ENCODE data around the gene DMPK. TPM values are rescaled to one million over a fixed set of nuclear protein-coding genes. Genes with fewer than 3 reads are reported as not detected.

DMPK gene
- polyA plus RNA-seq, 1 donor from 2014 or later = 34.3 TPM

DNA sequence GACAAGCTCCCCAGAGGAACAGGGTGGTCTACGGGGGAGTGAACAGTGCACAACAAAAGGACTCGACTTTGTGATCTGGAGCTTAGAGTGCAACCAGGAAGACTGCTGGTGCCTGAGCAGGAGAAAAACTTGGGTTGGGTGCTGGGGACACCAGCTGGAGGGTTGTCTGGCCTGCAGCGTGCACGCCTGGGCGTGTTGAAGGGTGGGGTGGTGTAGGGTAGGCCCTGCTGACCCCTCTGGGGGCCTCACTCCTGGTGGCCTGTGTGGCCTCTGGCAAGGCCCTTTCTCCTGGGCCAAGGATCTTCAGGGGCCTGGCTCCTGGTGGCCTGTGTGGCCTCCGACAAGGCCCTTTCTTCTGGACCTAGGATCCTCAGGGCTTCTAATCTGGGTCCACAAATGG, 37.5 kb upstream of the DMPK start:
- Histone ChIP-seq H2AFZ (ENCODE audit: low read depth, low read length) (no peak overlapping the region), H3K27me3 (ENCODE audit: insufficient read depth, low read depth, low read length) (no peaks in the 10 kb centered on the region), H3K79me2 (replicated peaks; ENCODE audit: insufficient read depth, low read length) (no peaks in the 10 kb centered on the region), H3K27ac (ENCODE audit: low read length) (no peak overlapping the region), H3F3A (ENCODE audit: insufficient read depth, low read length, poor library complexity, severe bottlenecking) (no peaks in the 10 kb centered on the region), H4K20me1 (ENCODE audit: insufficient read depth) (no peaks in the 10 kb centered on the region), H3K4me2 (ENCODE audit: low read length) (no peak overlapping the region), H3K36me3 (ENCODE audit: insufficient read depth, low read length) (no peaks in the 10 kb centered on the region), H3K4me3 (ENCODE audit: low read length) (no peak overlapping the region), H3K9ac (ENCODE audit: low read length) (no peak overlapping the region), H3K9me3 (ENCODE audit: low read length) (no peaks in the 10 kb centered on the region), H3K9me2 (ENCODE audit: insufficient read depth, low read length) (no peaks in the 10 kb centered on the region)
- TF ChIP-seq, protein P1, sequence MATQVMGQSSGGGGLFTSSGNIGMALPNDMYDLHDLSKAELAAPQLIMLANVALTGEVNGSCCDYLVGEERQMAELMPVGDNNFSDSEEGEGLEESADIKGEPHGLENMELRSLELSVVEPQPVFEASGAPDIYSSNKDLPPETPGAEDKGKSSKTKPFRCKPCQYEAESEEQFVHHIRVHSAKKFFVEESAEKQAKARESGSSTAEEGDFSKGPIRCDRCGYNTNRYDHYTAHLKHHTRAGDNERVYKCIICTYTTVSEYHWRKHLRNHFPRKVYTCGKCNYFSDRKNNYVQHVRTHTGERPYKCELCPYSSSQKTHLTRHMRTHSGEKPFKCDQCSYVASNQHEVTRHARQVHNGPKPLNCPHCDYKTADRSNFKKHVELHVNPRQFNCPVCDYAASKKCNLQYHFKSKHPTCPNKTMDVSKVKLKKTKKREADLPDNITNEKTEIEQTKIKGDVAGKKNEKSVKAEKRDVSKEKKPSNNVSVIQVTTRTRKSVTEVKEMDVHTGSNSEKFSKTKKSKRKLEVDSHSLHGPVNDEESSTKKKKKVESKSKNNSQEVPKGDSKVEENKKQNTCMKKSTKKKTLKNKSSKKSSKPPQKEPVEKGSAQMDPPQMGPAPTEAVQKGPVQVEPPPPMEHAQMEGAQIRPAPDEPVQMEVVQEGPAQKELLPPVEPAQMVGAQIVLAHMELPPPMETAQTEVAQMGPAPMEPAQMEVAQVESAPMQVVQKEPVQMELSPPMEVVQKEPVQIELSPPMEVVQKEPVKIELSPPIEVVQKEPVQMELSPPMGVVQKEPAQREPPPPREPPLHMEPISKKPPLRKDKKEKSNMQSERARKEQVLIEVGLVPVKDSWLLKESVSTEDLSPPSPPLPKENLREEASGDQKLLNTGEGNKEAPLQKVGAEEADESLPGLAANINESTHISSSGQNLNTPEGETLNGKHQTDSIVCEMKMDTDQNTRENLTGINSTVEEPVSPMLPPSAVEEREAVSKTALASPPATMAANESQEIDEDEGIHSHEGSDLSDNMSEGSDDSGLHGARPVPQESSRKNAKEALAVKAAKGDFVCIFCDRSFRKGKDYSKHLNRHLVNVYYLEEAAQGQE (IDR thresholded peaks at IDR 0.05; ENCODE audit: borderline replicate concordance) = no peak

DNA sequence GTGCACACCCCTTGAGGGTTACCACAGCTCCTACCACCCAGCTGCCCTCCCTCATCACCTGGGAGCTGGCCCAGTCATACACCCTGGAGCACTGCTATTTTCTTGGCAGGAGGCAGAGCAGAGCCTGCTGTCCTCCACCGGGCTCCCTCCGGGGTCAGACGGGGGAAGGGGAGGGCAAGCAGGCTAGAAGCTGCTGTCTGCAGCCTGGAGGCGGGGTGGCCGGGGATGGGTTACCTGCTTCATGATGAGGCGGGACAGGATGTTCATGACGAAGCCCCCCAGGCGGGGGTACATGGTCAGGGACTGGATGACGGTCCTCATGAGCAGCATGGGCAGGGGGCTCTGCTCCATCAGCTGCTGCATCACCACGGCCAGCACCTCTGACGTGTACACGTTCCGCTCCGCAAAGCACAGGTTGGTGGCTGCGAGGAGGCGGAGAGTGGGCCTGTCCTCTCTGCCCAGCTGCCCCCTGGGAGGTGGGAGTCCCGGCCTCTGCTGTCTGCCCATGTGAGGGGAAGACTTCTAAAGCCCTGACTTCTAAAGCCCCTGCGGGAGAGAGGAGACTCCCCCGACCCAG, 35.5 kb upstream of the DMPK start:
- Histone ChIP-seq H3K36me3 (ENCODE audit: insufficient read depth, low read length) (no peaks in the 10 kb centered on the region), H3K27ac (ENCODE audit: low read length) (no peak overlapping the region)

More for the DNA sequence above, 35.5 kb upstream of the DMPK start:
- Histone ChIP-seq H3K27me3 (ENCODE audit: insufficient read depth, low read depth, low read length) (no peaks in the 10 kb centered on the region), H3K4me2 (ENCODE audit: low read length) (no peak overlapping the region), H3K9me2 (ENCODE audit: insufficient read depth, low read length) (no peaks in the 10 kb centered on the region), H3F3A (ENCODE audit: insufficient read depth, low read length, poor library complexity, severe bottlenecking) (no peaks in the 10 kb centered on the region), H4K20me1 (ENCODE audit: insufficient read depth) (no peaks in the 10 kb centered on the region), H3K9ac (ENCODE audit: low read length) (no peak overlapping the region), H3K9me3 (ENCODE audit: low read length) (no peaks in the 10 kb centered on the region), H3K79me2 (replicated peaks; ENCODE audit: insufficient read depth, low read length) (no peaks in the 10 kb centered on the region), H2AFZ (ENCODE audit: low read depth, low read length) (no peak overlapping the region), H3K4me3 (ENCODE audit: low read length) (no peak overlapping the region)
- TF ChIP-seq POLR2AphosphoS5 (IDR thresholded peaks at IDR 0.05) (no peak), EP300 (conservative IDR thresholded peaks at IDR 0.05; ENCODE audit: poor library complexity, severe bottlenecking) (no peak), TAF1 (IDR thresholded peaks at IDR 0.05; ENCODE audit: low read depth) (no peak), MXI1 (conservative IDR thresholded peaks at IDR 0.05; ENCODE audit: poor library complexity, severe bottlenecking) (no peak), EZH2 (IDR thresholded peaks at IDR 0.05; ENCODE audit: borderline replicate concordance, insufficient read depth, low read length, poor library complexity, severe bottlenecking) (no peak), RAD21 (conservative IDR thresholded peaks at IDR 0.05) (no peak), SMC3 (conservative IDR thresholded peaks at IDR 0.05; ENCODE audit: poor library complexity) (no peak)
- TF ChIP-seq, protein P1 (IDR thresholded peaks at IDR 0.05; ENCODE audit: borderline replicate concordance) = no peak
- TF ChIP-seq, protein P2, sequence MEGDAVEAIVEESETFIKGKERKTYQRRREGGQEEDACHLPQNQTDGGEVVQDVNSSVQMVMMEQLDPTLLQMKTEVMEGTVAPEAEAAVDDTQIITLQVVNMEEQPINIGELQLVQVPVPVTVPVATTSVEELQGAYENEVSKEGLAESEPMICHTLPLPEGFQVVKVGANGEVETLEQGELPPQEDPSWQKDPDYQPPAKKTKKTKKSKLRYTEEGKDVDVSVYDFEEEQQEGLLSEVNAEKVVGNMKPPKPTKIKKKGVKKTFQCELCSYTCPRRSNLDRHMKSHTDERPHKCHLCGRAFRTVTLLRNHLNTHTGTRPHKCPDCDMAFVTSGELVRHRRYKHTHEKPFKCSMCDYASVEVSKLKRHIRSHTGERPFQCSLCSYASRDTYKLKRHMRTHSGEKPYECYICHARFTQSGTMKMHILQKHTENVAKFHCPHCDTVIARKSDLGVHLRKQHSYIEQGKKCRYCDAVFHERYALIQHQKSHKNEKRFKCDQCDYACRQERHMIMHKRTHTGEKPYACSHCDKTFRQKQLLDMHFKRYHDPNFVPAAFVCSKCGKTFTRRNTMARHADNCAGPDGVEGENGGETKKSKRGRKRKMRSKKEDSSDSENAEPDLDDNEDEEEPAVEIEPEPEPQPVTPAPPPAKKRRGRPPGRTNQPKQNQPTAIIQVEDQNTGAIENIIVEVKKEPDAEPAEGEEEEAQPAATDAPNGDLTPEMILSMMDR (IDR thresholded peaks at IDR 0.05; ENCODE audit: poor library complexity, severe bottlenecking) = no peak

Data from neural cell (in vitro differentiated cells).